ENCODE measurements around the gene TSPAN6.

The TSPAN6 gene

GRCh38 chrX:100635989-100636320 is 651 bp downstream of the TSPAN6 start:
- DNase-seq (ENCODE audit: insufficient read length, low spot score) (no peak), FAIRE-seq (no peak)
- TF ChIP-seq PAX5 (IDR thresholded peaks at IDR 0.05; ENCODE audit: insufficient read depth, low read length, severe bottlenecking) = no peak
- no peak for TF ChIP-seq POU2F2 (IDR thresholded peaks at IDR 0.05; ENCODE audit: low read depth, low read length)
- TF ChIP-seq POLR2A (IDR thresholded peaks at IDR 0.05; ENCODE audit: low read depth, low read length) = no peak
- no peak for TF ChIP-seq TAF1 (IDR thresholded peaks at IDR 0.05; ENCODE audit: low read depth, low read length)
- TF ChIP-seq POLR2AphosphoS5 (IDR thresholded peaks at IDR 0.05; ENCODE audit: low read depth, low read length) = no peak
- no peak for TF ChIP-seq SPI1 (IDR thresholded peaks at IDR 0.05; ENCODE audit: low read depth, low read length)

- no peak for FAIRE-seq
- no peak for TF ChIP-seq TAF1 (IDR thresholded peaks at IDR 0.05; ENCODE audit: low read depth, low read length)
- no peak for TF ChIP-seq POLR2AphosphoS5 (IDR thresholded peaks at IDR 0.05; ENCODE audit: low read depth, low read length)
- TF ChIP-seq PAX5 (IDR thresholded peaks at IDR 0.05; ENCODE audit: insufficient read depth, low read length, severe bottlenecking) = no peak
- TF ChIP-seq POU2F2 (IDR thresholded peaks at IDR 0.05; ENCODE audit: low read depth, low read length) = no peak
- no peak for TF ChIP-seq POLR2A (IDR thresholded peaks at IDR 0.05; ENCODE audit: low read depth, low read length)
- no peak for TF ChIP-seq SPI1 (IDR thresholded peaks at IDR 0.05; ENCODE audit: low read depth, low read length)
- DNase-seq (ENCODE audit: insufficient read length, low spot score) = no peak
These were observed 1.6 kb downstream of the TSPAN6 start for GRCh38 chrX:100635040-100635439.

- DNase-seq (ENCODE audit: insufficient read length, low spot score) = no peak
- no peak for FAIRE-seq
- no peak for TF ChIP-seq TAF1 (IDR thresholded peaks at IDR 0.05; ENCODE audit: low read depth, low read length)
- 0 out of 2 replicates have a peak, but pooled peaks have one; percentile 23 for TF ChIP-seq SPI1 (IDR thresholded peaks at IDR 0.05; ENCODE audit: low read depth, low read length)
- TF ChIP-seq POU2F2 (IDR thresholded peaks at IDR 0.05; ENCODE audit: low read depth, low read length) = peak; percentile 25; the same call in 1 of the 2 replicates
These were observed 10.6 kb downstream of the TSPAN6 start for GRCh38 chrX:100625985-100626491.

GRCh38 chrX:100623001-100623400 is 13.6 kb downstream of the TSPAN6 start:
- FAIRE-seq (no peak), DNase-seq (ENCODE audit: insufficient read length, low spot score) (no peak)
- TF ChIP-seq PAX5 (IDR thresholded peaks at IDR 0.05; ENCODE audit: insufficient read depth, low read length, severe bottlenecking) = no peak
- no peak for TF ChIP-seq SPI1 (IDR thresholded peaks at IDR 0.05; ENCODE audit: low read depth, low read length)
- TF ChIP-seq POLR2A (IDR thresholded peaks at IDR 0.05; ENCODE audit: low read depth, low read length) = no peak
- no peak for TF ChIP-seq POLR2AphosphoS5 (IDR thresholded peaks at IDR 0.05; ENCODE audit: low read depth, low read length)
- TF ChIP-seq POU2F2 (IDR thresholded peaks at IDR 0.05; ENCODE audit: low read depth, low read length) = no peak
- TF ChIP-seq TAF1 (IDR thresholded peaks at IDR 0.05; ENCODE audit: low read depth, low read length) = no peak

- TF ChIP-seq POLR2AphosphoS5 (IDR thresholded peaks at IDR 0.05; ENCODE audit: low read depth, low read length) (no peak), TAF1 (IDR thresholded peaks at IDR 0.05; ENCODE audit: low read depth, low read length) (no peak), SPI1 (IDR thresholded peaks at IDR 0.05; ENCODE audit: low read depth, low read length) (no peak), POLR2A (IDR thresholded peaks at IDR 0.05; ENCODE audit: low read depth, low read length) (no peak)
- DNase-seq (ENCODE audit: insufficient read length, low spot score) (no peak), FAIRE-seq (no peak)
These were observed 21.6 kb downstream of the TSPAN6 start for GRCh38 chrX:100615005-100615404.

GRCh38 chrX:100611951-100612350 is 24.7 kb downstream of the TSPAN6 start:
- DNase-seq (ENCODE audit: insufficient read length, low spot score) (no peak), FAIRE-seq (no peak)
- TF ChIP-seq POLR2A (IDR thresholded peaks at IDR 0.05; ENCODE audit: low read depth, low read length) (no peak), TAF1 (IDR thresholded peaks at IDR 0.05; ENCODE audit: low read depth, low read length) (no peak)

GRCh38 chrX:100609591-100609990 is 27.0 kb downstream of the TSPAN6 start:
- no peak for TF ChIP-seq PAX5 (IDR thresholded peaks at IDR 0.05; ENCODE audit: insufficient read depth, low read length, severe bottlenecking)
- no peak for TF ChIP-seq POU2F2 (IDR thresholded peaks at IDR 0.05; ENCODE audit: low read depth, low read length)
- TF ChIP-seq POLR2AphosphoS5 (IDR thresholded peaks at IDR 0.05; ENCODE audit: low read depth, low read length) = no peak
- TF ChIP-seq POLR2A (IDR thresholded peaks at IDR 0.05; ENCODE audit: low read depth, low read length) = no peak
- TF ChIP-seq SPI1 (IDR thresholded peaks at IDR 0.05; ENCODE audit: low read depth, low read length) = no peak
- no peak for TF ChIP-seq TAF1 (IDR thresholded peaks at IDR 0.05; ENCODE audit: low read depth, low read length)
- FAIRE-seq (no peak), DNase-seq (ENCODE audit: insufficient read length, low spot score) (no peak)

- TF ChIP-seq SPI1 (IDR thresholded peaks at IDR 0.05; ENCODE audit: low read depth, low read length) (no peak), POLR2AphosphoS5 (IDR thresholded peaks at IDR 0.05; ENCODE audit: low read depth, low read length) (no peak), POLR2A (IDR thresholded peaks at IDR 0.05; ENCODE audit: low read depth, low read length) (no peak)
- FAIRE-seq = peak; percentile 40
These were observed 29.9 kb downstream of the TSPAN6 start for GRCh38 chrX:100606753-100607152.

GRCh38 chrX:100600758-100601157 is 35.8 kb downstream of the TSPAN6 start:
- TF ChIP-seq TAF1 (IDR thresholded peaks at IDR 0.05; ENCODE audit: low read depth, low read length) (no peak), PAX5 (IDR thresholded peaks at IDR 0.05; ENCODE audit: insufficient read depth, low read length, severe bottlenecking) (no peak), POLR2AphosphoS5 (IDR thresholded peaks at IDR 0.05; ENCODE audit: low read depth, low read length) (no peak), SPI1 (IDR thresholded peaks at IDR 0.05; ENCODE audit: low read depth, low read length) (no peak), POLR2A (IDR thresholded peaks at IDR 0.05; ENCODE audit: low read depth, low read length) (no peak), POU2F2 (IDR thresholded peaks at IDR 0.05; ENCODE audit: low read depth, low read length) (no peak)
- no peak for DNase-seq (ENCODE audit: insufficient read length, low spot score)
- FAIRE-seq = peak; percentile 62

More at GRCh38 chrX:100606753-100607152, 29.9 kb downstream of the TSPAN6 start:
- no peak for DNase-seq (ENCODE audit: insufficient read length, low spot score)

- TF ChIP-seq POLR2AphosphoS5 (IDR thresholded peaks at IDR 0.05; ENCODE audit: low read depth, low read length) (no peak), POU2F2 (IDR thresholded peaks at IDR 0.05; ENCODE audit: low read depth, low read length) (no peak), TAF1 (IDR thresholded peaks at IDR 0.05; ENCODE audit: low read depth, low read length) (no peak), PAX5 (IDR thresholded peaks at IDR 0.05; ENCODE audit: insufficient read depth, low read length, severe bottlenecking) (no peak), SPI1 (IDR thresholded peaks at IDR 0.05; ENCODE audit: low read depth, low read length) (no peak), POLR2A (IDR thresholded peaks at IDR 0.05; ENCODE audit: low read depth, low read length) (no peak)
- DNase-seq (ENCODE audit: insufficient read length, low spot score) (no peak), FAIRE-seq (no peak)
These were observed 36.3 kb downstream of the TSPAN6 start for GRCh38 chrX:100600340-100600739.
